ENCODE data around the gene LRBA. TPM values are rescaled to one million over a fixed set of nuclear protein-coding genes. Genes with fewer than 3 reads are reported as not detected.

The LRBA gene
- total and polyA plus RNA-seq, 9 of the 15 experiments (the other 6 are each of a cell fraction or from before 2014, with no cell fraction given): 24.2 to 88.7 (median 59.7) TPM

DNA sequence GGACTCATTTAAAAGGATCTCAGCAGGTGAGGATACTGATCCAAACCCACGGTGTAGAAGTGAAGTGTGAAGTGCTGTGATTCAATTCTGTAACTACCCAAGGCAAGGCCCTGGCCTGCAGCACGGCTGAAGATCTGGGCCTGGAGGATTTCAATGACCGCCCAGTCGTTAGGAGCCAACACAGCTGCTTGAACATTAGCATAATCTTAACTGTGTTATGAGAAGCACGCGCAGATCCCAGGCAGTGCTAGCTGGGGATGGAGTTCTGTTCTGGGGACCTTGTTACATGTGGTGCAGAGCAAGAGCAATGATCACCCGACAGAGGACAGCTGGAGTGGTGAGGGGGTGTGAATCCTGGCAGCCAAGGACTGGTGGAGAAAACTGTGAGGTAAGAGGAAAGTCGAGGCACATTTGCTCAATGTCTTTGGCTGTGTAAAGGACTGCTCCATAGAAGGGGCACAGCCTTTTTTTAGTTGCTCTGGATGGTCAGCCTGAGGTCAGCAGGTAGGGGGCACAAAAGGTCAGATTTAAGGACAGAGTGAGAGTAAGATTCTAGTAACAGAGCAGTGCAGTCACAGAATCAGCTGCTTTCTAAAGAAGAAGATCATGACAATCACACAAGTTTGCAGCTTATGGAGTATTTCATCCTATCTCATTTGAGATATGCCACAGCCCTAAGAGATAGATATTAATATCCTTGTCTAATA is 755.1 kb downstream of the LRBA start (continued):
- TF ChIP-seq, protein P1, sequence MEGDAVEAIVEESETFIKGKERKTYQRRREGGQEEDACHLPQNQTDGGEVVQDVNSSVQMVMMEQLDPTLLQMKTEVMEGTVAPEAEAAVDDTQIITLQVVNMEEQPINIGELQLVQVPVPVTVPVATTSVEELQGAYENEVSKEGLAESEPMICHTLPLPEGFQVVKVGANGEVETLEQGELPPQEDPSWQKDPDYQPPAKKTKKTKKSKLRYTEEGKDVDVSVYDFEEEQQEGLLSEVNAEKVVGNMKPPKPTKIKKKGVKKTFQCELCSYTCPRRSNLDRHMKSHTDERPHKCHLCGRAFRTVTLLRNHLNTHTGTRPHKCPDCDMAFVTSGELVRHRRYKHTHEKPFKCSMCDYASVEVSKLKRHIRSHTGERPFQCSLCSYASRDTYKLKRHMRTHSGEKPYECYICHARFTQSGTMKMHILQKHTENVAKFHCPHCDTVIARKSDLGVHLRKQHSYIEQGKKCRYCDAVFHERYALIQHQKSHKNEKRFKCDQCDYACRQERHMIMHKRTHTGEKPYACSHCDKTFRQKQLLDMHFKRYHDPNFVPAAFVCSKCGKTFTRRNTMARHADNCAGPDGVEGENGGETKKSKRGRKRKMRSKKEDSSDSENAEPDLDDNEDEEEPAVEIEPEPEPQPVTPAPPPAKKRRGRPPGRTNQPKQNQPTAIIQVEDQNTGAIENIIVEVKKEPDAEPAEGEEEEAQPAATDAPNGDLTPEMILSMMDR (IDR thresholded peaks at IDR 0.05 in 2 of 3, conservative IDR thresholded peaks at IDR 0.05 in 1 of 3; ENCODE audit: insufficient read depth in 2 of 3, low read depth in 1 of 3, low read length in 3 of 3): 0 out of 6 replicates have a peak, but pooled peaks of 1 of the 3 experiments have one; percentile 5
- TF ChIP-seq ZNF12 (CRISPR knock-in tag; IDR thresholded peaks at IDR 0.05) (no peak), MYNN (IDR thresholded peaks at IDR 0.05) (no peak), MYNN (CRISPR knock-in tag; IDR thresholded peaks at IDR 0.05) (no peak)
- TF ChIP-seq, protein P2, sequence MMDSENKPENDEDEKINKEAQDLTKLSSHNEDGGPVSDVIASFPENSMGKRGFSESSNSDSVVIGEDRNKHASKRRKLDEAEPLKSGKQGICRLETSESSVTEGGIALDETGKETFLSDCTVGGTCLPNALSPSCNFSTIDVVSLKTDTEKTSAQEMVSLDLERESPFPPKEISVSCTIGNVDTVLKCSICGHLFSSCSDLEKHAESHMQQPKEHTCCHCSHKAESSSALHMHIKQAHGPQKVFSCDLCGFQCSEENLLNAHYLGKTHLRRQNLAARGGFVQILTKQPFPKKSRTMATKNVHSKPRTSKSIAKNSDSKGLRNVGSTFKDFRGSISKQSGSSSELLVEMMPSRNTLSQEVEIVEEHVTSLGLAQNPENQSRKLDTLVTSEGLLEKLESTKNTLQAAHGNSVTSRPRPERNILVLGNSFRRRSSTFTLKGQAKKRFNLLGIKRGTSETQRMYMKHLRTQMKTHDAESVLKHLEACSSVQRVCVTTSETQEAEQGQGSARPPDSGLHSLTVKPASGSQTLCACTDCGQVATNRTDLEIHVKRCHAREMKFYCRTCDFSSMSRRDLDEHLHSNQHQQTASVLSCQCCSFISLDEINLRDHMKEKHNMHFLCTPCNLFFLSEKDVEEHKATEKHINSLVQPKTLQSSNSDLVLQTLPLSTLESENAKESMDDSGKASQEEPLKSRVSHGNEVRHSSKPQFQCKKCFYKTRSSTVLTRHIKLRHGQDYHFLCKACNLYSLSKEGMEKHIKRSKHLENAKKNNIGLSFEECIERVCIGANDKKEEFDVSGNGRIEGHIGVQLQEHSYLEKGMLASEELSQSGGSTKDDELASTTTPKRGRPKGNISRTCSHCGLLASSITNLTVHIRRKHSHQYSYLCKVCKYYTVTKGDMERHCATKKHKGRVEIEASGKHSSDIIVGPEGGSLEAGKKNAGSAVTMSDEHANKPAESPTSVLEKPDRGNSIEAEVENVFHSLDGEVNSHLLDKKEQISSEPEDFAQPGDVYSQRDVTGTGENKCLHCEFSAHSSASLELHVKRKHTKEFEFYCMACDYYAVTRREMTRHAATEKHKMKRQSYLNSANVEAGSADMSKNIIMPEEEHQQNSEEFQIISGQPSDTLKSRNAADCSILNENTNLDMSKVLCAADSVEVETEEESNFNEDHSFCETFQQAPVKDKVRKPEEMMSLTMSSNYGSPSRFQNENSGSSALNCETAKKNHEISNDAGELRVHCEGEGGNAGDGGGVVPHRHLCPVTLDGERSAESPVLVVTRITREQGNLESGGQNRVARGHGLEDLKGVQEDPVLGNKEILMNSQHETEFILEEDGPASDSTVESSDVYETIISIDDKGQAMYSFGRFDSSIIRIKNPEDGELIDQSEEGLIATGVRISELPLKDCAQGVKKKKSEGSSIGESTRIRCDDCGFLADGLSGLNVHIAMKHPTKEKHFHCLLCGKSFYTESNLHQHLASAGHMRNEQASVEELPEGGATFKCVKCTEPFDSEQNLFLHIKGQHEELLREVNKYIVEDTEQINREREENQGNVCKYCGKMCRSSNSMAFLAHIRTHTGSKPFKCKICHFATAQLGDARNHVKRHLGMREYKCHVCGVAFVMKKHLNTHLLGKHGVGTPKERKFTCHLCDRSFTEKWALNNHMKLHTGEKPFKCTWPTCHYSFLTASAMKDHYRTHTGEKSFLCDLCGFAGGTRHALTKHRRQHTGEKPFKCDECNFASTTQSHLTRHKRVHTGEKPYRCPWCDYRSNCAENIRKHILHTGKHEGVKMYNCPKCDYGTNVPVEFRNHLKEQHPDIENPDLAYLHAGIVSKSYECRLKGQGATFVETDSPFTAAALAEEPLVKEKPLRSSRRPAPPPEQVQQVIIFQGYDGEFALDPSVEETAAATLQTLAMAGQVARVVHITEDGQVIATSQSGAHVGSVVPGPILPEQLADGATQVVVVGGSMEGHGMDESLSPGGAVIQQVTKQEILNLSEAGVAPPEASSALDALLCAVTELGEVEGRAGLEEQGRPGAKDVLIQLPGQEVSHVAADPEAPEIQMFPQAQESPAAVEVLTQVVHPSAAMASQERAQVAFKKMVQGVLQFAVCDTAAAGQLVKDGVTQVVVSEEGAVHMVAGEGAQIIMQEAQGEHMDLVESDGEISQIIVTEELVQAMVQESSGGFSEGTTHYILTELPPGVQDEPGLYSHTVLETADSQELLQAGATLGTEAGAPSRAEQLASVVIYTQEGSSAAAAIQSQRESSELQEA (IDR thresholded peaks at IDR 0.05; ENCODE audit: low read depth): no peak

All from K562 (cell line).